ENCODE results near the gene RASSF1. TPM values are rescaled to one million over a fixed set of nuclear protein-coding genes. Genes with fewer than 3 reads are reported as not detected.

RASSF1 gene
- total and polyA plus RNA-seq, 10 of the 15 experiments (the other 5 are each of a cell fraction or from before 2014, with no cell fraction given) = 4.4 to 59.6 (median 37.2) TPM

DNA sequence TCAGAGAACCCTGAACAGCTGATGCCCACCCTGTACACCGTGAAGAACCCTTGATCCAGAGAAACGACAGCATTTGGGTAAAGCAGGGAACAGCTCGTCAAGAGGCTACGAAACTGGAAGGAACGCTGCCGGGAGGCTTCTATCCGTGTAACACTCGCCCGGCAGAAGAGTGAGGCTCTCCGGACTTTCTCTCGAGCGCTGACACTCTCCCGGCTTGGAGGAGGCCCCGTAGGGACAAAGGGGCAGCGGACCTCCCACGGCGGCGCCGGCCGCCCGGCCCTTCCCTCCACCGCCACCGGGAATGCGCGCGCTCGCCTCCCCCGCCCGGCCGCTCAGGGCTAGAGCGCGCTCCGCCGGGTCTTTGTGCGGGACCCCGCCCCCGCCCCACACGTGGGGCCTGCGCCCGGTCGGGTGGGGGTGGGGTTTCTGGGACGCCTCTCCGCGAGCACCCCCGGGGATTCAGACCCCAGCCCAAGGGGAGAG lies 19.7 kb downstream of the RASSF1 start (continued):
- 0 out of 2 replicates have a peak, but pooled peaks have one; percentile 60 for TF ChIP-seq HDAC2 (IDR thresholded peaks at IDR 0.05)
- no peak for TF ChIP-seq HDGF (IDR thresholded peaks at IDR 0.05)
- TF ChIP-seq NFYA (IDR thresholded peaks at IDR 0.05; ENCODE audit: borderline replicate concordance, low read depth, low read length) = no peak

GRCh38 chr3:50319894-50320625 lies 20.6 kb downstream of the RASSF1 start:
- SMC1A ChIA-PET (ENCODE audit: uncharacterized antibody, unreplicated experiment) = interaction anchor here (1.5 kb wide), 1 partner anchor 16 kb away, joined by 4 read pairs; no protein-coding TSS in a partner anchor
- RAD21 ChIA-PET (ENCODE audit: unreplicated experiment) = interaction anchor here (0.7 to 1.6 kb wide), 3 partner anchors 17 to 231 kb away, joined by 3 to 6 read pairs (median 3); partner anchors contain the start of genes HYAL3, NAA80 and RBM5
- H3K27me3 ChIP-seq (replicated peaks in 1 of 2; ENCODE audit: control insufficient read depth in 2 of 2, insufficient read depth in 2 of 2, low read length in 1 of 2) = no peaks in the 10 kb centered on the region
- POLR2A ChIA-PET = interaction anchor here (0.7 to 2.0 kb wide), 3 partner anchors 16 to 27 kb away, joined by 3 to 12 read pairs (median 3); partner anchors contain the start of genes HYAL3, IFRD2 and NAA80
- H3K36me3 ChIP-seq (ENCODE audit: control insufficient read depth in 2 of 2, insufficient read depth in 2 of 2, low read length in 1 of 2) = peaks cover 0 to 2% of the 10 kb centered on the region in 2 experiments; a peak in 2 of 4 replicates
- TF ChIP-seq EP300 (IDR thresholded peaks at IDR 0.05; ENCODE audit: borderline replicate concordance in 1 of 2, control insufficient read depth in 1 of 2, low read depth in 2 of 2, low read length in 2 of 2) (no peak), SRF (IDR thresholded peaks at IDR 0.05; ENCODE audit: low read depth in 2 of 2, low read length in 2 of 2) (no peak), CEBPB (IDR thresholded peaks at IDR 0.05; ENCODE audit: borderline replicate concordance in 1 of 2, low read depth in 2 of 2, low read length in 2 of 2) (no peak), TCF7 (IDR thresholded peaks at IDR 0.05; ENCODE audit: borderline replicate concordance) (no peak), PRDM15 (CRISPR knock-in tag; IDR thresholded peaks at IDR 0.05) (no peak), IKZF1 (conservative IDR thresholded peaks at IDR 0.05) (no peak), SREBF1 (IDR thresholded peaks at IDR 0.05; ENCODE audit: low read length) (no peak), FOXM1 (IDR thresholded peaks at IDR 0.05; ENCODE audit: low read depth, low read length) (no peak), CREM (IDR thresholded peaks at IDR 0.05; ENCODE audit: low read depth) (no peak), CBFB (IDR thresholded peaks at IDR 0.05; ENCODE audit: low read depth) (no peak)
- H4K20me1 ChIP-seq (ENCODE audit: control insufficient read depth, insufficient read depth) = no peaks in the 10 kb centered on the region
- intact Hi-C loops (cut with micrococcal nuclease; ENCODE audit: unreplicated experiment) = no loop called here
- CTCF ChIA-PET = interaction anchor here (0.7 to 5.1 kb wide), 5 partner anchors 8 to 99 kb away, joined by 3 to 72 read pairs (median 4); partner anchors contain the start of genes RASSF1 and TUSC2
- ATAC-seq (no peak), DNase-seq (ENCODE audit: low read depth, low spot score) (no peak), FAIRE-seq (no peak)
- H3K4me3 ChIP-seq = peak overlapping the region; percentile 70
- no peak overlapping the region; the same call in 1 of the 2 replicates for H2AFZ ChIP-seq (ENCODE audit: control insufficient read depth, low read depth, low read length)
- peak overlapping the region; percentile 64 for H3K4me2 ChIP-seq (ENCODE audit: control insufficient read depth, insufficient read depth)
- in situ Hi-C loops (cut with MboI) = no loop called here
- peak overlapping the region; percentile 88; the same call in 1 of the 2 replicates for H3K27ac ChIP-seq (ENCODE audit: control insufficient read depth, insufficient read depth)
- H3K9me3 ChIP-seq (replicated peaks; ENCODE audit: control insufficient read depth, insufficient read depth, low read length) = no peaks in the 10 kb centered on the region
- H3K9ac ChIP-seq (ENCODE audit: control insufficient read depth, insufficient read depth, low read length) = peak overlapping the region; percentile 83
- WGBS (ENCODE audit: insufficient coverage, insufficient replicate concordance, low lambda C conversion rate, missing lambda C conversion rate) = 95% methylated on average over 29 of the region's 29 CpGs
- H3K79me2 ChIP-seq (ENCODE audit: control insufficient read depth, insufficient read depth, low read length) = peaks cover 5% of the 10 kb centered on the region
- TSS peak; percentile 28 for BruUV-seq (replicated peaks)
- peaks cover 23% of the 10 kb centered on the region for H3K4me1 ChIP-seq (ENCODE audit: control insufficient read depth, insufficient read depth, low read length)

Measured in GM12878 (cell line).